CD4-positive, alpha-beta T cell treated with Interleukin-15 for 1 hour (primary cell): Measurements from ENCODE around the gene FGD3.

Experiments
- DNase-seq: peaks from one replicate; pipeline ENCODE4 v3.0.0-alpha.2; 2020

The FGD3 gene

GRCh38 chr9:93081081-93081529, 133.8 kb downstream of the FGD3 start:
- no peak for DNase-seq

- DNase-seq = no peak
Measured at GRCh38 chr9:93081931-93082330, 134.6 kb downstream of the FGD3 start.

GRCh38 chr9:93082841-93083411, 135.6 kb downstream of the FGD3 start:
- no peak for DNase-seq

- DNase-seq = no peak
Measured at GRCh38 chr9:93083592-93084470, 136.5 kb downstream of the FGD3 start.

GRCh38 chr9:93084471-93084881, 137.2 kb downstream of the FGD3 start:
- no peak for DNase-seq

- no peak for DNase-seq
Measured at GRCh38 chr9:93085676-93086075, 138.4 kb downstream of the FGD3 start.
